NCI-H1436 (cell line): ENCODE results near the gene PGLYRP2.

ENCODE experiments used
- DNase-seq: peaks from one replicate; lab custom pipeline; 2025; lab: John Stamatoyannopoulos, UW

The PGLYRP2 gene

DNA sequence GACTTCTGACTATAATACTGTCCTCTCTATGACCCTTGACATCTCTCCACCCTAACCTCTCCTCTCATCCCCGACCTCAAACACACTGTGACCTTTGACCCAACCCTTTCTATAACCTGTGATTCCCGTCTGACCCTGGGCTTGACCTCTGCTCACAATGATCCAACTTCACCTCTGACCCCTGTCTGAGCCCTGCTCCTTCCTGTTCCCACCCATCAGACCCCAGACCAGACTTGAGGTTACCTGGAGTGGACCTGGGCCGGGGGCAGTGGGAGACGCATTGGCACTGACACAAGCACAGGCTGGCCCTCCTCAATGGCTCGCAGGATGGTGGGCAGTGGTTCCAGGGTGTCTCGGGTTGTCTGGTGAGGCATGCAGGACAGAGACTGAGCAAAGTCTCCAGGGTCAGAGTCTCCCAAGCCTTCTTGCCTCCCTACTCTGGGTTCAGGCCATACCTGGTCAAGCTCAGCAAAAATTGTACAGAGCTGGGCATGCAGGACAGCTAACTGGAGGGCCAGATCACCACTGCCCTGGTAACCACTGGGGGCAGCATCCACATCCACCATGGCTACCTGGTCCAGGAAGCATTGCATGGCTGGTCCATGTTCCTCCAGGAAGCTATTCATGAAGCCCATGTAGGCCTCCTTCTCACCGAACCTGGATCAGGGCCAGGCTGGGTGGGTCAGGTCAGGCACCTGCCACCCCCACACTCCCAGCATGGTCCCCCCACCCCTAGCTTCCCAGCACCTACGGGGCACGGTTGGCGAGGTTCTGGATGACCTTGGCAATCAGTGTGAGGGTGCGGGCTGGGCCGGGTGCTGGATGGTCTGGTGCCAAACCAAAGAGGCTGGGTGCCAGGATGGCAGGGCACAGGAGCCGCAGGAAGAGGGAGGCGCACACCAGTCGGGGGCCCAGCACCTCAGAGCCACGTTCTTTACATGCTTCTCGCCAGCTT is 25.1 kb downstream of the PGLYRP2 start:
- no peak for DNase-seq

DNA sequence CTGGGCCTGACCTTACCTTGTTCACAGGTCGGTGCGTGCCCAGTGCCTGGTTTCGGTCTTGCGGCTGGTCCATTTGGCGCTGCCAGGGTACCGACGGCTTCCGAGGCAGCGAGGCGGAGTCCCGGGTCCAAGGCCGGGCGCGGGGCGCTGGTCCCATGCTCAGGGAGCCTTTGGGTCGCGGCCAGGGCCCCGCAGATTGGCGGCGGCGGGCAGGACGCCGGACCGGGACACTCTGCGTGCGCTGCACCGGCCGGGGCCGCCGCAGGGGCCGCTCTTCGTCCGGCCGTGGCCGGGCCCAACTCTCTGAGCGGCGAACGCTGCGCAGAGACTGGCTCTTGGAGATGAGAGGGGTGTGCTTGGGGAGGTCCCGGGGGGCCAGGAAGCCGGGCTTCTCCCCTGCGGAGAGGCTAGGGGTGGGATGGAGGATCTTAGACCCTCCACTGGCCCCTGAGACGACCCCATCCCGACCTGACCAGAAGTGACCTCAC is 26.2 kb downstream of the PGLYRP2 start:
- DNase-seq = no peak

DNA sequence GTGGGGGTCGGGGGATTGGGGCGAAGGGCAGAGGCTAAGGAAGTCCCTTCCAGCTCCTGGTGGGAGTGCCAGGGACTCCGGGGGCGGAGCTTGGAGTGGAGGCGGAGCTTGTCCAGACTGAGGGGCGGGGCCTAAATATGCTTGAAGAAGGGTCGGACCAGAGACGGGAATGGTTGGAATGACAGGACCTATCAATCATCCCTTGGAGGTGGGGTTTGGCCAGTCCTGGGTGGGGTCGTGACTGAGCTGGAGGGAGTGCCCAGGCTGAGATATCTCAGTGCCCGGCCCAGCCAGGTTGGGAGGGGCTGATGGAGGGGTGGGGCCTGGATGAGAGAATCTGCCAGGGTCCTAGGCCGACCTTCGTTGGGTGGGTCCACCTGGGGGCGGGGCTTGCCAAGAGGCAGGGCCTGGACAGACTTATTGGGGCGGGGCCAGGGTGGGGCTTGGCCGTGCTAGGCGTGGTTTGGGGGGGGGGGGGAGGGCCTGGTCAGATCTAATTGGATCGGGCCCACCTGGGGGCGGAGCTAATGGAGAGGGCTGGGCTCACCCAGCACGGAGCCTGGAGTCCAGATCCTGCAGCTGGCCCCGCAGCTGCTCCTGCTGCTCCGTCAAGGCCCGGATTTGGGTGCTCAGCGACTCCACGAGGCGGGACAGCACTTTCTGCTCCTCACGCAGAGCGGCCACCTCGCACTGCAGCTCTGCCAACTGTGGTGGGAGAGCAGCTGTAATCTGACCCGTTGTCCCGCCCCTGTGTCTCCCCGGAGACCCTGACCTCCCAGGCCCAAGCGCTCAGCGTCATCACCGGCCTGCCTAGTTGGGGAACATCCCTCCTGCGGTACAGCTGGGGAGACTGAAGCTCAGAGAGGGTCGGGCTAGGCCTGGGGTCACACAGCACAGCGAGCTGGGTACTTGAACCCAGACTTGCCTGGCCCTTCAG is 26.9 kb downstream of the PGLYRP2 start:
- peak; percentile 80 for DNase-seq

DNA sequence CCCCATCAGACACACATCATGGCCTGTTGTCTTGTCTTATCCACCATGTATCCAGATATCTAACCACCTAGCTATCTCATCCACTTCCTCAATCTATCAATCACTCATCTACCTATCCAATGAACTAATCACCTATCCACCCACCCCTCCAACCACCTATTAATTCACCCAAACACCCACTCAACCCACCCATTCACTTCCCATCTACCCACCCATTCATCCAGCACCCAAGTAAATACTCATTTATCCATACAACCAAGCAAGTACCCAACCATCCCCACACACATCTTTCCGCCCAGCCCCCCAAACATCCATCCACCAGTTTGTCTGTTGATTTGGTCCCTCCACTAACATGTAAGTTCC is 28.8 kb downstream of the PGLYRP2 start:
- DNase-seq = no peak

DNA sequence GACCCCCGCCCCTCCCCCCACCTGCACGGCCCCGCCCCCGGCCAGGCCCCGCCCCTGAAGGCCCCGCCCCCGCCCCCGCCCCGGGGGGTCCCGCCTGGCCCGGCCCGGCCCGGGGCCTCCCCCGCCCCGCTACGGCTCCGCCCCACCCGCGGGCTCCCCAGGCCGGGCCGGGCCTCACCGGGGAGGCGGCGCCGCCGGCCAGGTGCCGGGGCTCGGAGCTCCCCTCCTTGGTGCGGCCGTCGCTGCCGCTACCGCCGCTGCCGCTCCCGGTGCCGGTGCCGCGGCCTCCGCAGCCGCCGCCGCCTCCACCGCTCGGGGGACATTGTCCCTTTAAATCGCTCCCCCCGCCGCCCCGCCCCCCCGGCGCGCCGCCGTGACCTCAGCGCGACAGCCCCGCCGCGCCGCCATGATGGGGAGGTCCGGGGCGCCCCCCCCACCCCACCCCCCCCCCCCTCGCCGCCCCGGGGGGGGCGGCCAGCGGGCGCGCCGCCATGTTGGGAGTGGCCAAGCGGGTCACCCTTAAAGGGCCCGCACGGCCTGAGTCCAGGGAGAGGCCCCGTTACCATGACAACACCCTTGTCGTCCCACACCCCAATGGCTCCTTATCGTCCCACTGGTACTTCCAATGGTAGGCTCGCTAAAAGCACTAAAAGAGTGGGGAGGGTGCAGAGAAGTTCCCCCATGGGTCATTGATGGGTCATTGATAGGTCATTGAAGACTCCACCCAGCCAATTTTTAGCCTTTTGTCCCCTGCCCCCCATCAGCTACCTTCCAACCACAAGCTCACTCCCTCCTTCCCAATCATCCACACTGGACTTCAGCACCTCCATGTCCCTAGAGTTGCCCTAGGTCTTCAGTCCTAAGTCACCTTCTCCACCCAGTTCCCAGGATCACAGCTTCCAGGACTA is 29.4 kb downstream of the PGLYRP2 start, which contains the start of gene WIZ:
Gene WIZ (minus strand): TSS at position 337 of the 908 bp plus-strand sequence. CDS start 1,649 bp downstream, outside the sequence.
- DNase-seq = peak; percentile 69

DNA sequence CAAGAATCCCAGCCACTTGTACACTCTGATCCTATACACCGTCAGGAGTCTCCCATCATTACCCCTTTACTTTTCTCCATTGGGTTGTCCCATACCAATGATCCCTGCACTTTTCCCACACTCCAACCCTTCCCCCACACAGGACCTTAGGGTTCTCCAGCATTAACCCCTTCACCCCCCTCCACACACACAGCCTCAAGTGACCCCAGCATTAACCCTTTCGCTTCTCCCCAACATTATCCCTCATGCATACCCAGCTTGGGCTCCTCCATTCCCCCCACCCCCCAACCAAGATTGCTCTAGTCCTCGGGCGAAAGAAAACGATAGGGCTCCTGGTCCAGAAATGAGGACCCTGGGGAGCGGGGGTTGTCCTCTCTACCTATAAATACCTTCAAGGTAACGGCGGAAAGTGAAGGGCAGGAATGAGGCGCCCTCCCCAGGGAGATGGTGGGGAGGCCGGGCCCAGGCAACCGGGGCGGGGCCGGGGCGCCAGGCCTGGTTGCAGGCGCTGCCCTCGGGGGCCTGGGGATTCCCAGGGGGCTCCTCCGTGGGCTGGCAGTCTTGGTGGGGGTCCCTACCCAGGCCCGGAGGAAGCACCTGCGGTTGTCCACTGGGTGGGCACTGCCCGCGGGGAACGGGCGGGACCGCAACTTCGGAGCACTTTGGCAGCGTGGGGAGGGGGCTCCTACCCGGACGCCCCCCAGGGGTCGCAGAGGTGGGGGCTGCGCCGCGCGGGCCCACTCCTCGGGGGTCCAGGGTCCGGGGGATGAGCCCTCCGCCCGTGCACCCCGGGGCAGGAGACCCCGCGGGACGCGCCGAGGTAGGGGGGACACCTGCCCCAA is 30.3 kb downstream of the PGLYRP2 start:
- DNase-seq = no peak

DNA sequence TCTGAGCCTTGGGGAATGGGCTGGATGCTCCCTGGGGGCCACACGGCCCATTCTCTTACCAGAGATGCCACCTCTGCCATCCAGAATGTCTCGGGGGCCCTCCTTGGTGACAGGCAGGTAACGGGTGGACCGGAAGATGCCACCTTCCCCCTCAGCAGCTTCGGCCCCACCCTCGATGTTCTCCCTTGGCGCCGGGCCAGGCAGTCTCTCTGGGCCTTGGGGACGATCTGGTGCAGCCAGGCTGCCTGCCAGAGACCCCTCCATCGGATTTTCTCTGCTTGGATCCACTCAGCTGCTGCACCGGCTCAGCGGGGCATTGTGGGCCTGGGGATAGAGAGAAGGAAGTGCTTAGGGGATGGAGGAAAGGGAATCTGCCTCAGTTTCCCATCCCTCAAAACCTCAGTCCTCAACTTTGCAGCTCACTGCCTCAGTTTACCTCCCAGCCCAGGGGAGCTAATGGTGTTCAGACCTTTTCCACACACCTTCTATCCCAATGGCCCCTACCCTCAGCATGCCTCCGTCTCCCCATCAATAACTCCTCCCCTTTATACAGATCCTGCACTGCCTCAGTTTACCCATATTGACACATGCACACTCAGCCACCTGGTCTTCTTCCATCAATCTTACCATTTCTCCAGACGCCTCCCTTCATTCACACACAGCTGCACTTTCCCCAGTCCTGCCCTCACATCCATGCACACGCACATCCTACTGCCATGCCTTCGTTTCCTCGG is 31.1 kb downstream of the PGLYRP2 start:
- DNase-seq = no peak

DNA sequence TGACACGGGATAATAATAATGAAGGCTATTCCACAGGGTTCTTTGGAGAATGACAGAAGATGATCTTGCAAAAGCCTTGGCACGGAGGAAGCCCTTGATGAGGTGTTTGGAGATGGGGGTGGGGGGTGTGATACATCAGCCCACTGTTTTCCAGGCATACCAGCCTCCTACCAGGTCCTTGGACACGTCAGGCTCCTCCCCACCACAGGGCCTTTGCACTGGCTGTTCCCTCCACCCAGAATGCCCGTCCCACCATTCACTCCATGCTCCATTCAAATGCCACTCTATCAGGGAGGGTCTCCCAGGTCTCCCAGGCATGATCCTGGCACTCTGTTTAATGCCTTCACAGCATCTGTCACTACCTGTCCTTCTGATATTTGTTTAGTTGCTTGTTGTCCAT is 32.2 kb downstream of the PGLYRP2 start:
- DNase-seq = no peak

DNA sequence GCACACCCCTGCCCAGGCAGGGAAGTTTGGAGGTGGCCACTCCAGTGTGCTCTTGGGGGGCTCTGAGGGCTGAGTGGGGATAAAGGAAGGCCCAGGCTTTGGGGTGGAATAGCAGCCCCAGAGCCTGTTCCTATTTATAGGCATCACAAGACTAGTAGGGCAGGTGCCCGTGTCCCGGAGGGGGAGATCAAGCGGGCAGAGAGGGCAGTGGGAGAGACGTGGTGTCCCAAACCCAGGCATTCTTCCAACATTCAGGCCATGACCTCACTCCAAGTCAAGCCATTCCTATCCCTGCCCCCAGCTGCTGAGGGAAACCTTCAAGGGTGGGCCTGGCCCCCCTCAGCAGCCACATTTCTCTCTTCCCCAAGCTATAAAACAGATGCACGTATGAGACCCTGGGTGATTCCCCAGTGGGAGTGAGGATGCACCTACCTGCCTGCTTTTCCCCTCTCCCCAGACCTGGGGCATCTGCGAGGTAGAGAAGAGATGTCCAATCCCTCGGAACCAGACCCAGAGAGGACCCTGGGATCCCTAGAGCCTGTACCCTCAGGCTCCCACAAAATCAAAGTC is 33.4 kb downstream of the PGLYRP2 start:
- DNase-seq = no peak

DNA sequence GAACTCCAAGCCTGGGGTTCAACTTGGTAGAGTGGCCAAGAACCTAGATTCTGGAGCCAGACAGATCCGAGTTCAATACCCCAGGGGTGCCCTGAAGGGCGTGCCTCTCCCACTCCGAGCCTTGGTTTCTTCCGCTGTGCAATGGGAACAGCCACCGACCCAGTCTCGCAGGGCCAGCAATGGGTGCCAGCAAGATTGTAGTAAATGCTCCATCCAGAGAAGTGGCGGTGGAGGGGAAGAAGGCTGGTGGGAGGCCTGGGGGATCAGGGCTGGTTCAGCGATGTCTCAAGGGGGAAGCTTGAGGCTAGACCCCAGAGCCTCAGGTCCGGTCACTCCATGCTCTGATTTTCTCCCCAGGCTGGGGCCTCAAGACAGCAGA is 34.1 kb downstream of the PGLYRP2 start:
- no peak for DNase-seq

DNA sequence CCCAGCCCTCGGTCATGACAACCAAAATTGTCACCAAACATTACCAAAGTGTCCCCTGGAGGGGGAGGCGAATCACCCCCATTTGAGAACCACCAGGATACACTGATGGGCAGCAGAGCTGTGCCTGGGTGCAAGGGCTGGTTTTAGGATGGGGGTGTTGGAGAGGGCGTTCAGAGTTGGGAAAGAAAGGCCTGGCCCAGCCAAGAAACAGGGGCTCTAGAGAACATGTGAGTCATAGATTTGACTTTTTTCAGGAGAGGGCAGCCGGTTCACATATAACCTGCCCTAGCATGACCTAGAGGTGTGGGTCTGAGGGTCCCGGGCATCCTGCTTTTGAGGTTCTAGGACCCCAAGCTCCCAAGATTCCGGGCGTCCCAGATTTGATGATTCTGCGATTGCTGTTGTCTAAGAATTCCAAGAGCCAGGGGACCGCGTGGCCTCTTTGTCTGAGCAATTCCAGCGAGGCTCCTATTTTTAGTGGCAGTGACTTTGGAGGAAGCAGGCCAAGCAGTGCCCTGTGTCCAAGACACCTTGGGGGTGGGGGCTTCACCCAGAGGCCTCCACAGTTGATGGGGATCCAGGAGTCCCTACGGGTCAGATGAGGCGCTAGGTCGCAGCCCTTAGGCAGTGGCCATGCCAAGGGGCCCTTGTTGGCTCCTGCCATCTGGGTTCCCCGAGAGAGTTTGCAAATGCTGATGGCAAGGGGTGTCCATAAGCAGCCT is 34.6 kb downstream of the PGLYRP2 start:
- no peak for DNase-seq

DNA sequence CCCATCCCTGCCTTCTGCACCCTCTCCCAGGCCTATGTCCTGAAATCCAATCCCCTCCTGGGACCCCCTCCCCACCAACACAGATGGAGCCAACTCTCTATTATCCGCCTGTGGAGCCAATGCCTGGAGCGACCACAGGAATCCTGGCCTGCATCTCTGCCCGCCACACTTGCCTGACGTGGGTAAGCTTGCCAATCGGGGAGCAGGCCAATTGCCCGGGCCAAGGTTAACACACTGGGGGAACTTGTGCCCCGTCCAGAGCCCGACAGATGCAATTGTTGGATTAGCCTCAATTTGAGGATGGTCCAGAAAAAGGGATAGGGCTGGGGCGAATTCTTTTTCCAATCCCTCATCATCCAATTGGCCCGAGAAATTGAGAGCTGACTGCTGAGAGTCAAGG is 35.5 kb downstream of the PGLYRP2 start:
- no peak for DNase-seq

DNA sequence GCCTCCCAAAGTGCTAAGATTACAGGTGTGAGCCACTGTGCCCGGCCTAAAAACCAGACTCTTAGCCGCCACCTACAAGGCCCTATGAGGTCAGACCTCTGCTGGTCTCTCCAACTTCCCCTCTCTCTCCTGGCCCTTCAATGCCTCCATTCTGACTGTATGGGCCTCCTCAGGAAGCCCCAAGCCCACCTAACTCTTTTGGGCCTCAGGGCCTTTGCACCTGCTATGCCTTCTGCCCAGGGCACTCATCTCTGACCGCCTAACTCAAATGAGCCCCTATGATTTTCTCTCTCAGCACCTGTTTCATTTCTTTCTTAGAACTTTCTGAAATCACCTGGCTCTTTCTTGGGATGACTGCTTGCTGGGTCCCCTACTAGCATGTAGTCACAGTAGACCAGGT is 36.0 kb downstream of the PGLYRP2 start:
- no peak for DNase-seq

DNA sequence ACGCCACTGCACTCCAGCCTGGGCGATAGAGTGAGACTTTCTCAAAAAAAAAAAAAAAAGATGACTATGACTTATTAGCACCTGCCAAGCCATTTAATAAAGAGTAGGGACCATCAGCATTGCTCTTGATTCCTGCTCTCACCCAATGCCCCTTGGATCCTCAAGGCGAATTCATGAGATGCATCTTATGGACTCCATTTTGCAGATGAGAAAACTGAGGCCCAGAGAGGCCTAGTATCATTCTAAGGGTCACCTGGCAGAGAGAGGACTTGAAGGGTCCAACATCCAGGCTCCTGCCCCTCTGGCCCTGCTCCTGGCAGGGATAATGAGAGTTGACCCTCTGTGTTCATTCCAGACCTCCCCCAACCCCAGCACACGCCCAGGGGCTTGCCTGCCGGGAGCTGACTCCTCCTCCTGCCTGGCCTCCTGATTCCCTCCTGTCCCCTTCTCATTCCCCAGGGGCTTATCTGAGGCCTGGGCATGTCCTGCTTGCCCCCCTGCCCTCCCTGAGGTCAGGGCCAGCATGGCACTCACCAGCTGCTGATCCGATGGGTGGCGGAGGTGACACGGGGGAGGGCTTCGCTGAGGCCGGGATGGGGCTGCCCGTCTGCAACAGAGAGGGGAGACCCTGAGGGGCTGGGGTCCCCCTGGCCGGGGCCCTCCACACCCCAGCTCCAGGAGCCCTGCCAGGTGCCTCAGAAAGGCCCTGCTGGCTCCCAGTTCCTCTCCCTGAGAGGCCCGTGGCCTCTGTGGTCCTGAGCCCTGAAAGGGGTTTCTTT is 37.0 kb downstream of the PGLYRP2 start:
- DNase-seq = no peak

DNA sequence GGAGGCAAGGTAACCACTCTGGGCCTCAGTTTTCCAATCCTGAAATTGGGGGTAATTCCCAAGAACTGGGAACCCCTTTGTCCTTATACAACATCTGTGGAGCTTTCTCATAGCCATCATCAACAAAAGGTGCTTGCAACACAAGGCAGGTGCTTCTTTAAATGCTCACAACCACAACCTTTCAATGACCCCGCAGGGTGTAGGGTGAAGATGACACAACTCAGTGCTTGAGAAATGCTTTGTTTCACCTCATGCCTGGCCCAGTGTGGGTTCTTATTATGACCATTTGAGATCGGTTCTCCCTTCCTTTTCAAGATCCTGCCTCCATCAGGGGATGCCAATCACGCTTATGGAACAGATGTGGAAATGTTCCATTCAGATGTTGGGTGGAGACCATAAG is 38.0 kb downstream of the PGLYRP2 start:
- DNase-seq = no peak

DNA sequence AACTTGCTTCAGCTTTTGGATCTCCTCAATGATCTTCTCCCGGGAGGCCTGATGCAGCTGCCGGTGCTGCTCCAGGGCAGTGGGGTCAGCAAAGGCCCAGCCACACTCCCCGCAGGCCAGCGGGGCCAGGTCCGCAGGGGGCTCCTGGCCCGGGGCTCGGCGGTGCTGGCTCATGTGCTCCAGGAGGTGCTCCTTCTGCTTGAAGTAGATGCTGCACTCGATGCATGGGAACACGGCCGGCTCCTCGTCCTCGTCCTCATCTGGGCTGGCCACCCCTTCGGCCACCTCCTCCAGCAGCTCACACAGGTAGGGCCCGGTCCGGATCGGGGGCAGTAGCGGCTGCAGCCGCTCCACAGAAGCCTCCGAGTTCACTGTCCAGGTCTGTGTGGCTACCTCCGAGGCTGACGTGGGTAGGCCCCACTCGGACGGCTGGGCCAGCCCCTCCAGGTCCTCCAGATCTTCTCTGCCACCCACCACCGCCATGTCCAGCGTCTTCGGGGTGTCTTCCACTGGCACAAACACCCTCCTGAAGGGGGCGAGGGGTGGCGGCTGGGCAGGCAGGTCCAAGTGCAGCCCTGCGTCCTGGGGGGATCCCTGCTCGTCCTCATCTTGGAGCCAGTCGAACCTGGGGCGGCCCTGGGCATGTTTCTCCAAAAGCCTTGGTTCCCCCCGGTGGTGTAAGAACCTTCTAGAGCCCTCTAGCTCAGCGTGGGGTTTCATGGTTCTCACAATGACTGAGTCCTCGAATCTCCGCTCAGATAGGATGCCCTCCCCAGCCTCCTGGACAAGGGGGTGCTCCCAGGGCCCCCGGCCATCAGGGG is 39.3 kb downstream of the PGLYRP2 start:
- DNase-seq = no peak
